ENCODE measurements around the gene SLC29A2.

GRCh38 chr11:66363187-66363601, 8.4 kb downstream of the SLC29A2 start:
- no peak for TF ChIP-seq POLR2AphosphoS5 (IDR thresholded peaks at IDR 0.05; ENCODE audit: borderline replicate concordance, low read depth, low read length)
- TF ChIP-seq EZH2 (IDR thresholded peaks at IDR 0.05) = no peak
- TF ChIP-seq FOXP2 (optimal IDR thresholded peaks at IDR 0.05; ENCODE audit: control extremely low read depth, extremely low read length, insufficient read depth) = no peak

All from SK-N-MC (cell line).